Ascending aorta (tissue), 2 donors: ENCODE data around the gene EAF2. TPM values are rescaled to one million over a fixed set of nuclear protein-coding genes. Genes with fewer than 3 reads are reported as not detected.

Source experiments
- DNase-seq, 2 donors: peaks; one replicate each; pipeline ENCODE4 v3.0.0-alpha.2; 2019; ENCODE audit warnings: low spot score in 2 of 2
- H3K27ac ChIP-seq, 2 donors: fragments of 200-600 bp; sonication (generic); one replicate each; pipeline ENCODE4 v1.5.1; 2016 to 2017; ENCODE audit warnings: mild to moderate bottlenecking in 1 of 2
- H3K27me3 ChIP-seq: fragments of 200-600 bp; sonication (generic); one replicate; pipeline ENCODE4 v1.5.1; 2017
- H3K36me3 ChIP-seq, 2 donors: fragments of 200-600 bp; sonication (generic); one replicate each; pipeline ENCODE4 v1.5.1; 2016
- H3K4me1 ChIP-seq, 2 donors: fragments of 200-600 bp; sonication (generic); one replicate each; pipeline ENCODE4 v1.5.1; 2016 to 2017; ENCODE audit warnings: mild to moderate bottlenecking in 1 of 2
- H3K4me3 ChIP-seq, 2 donors: fragments of 200-600 bp; sonication (generic); one replicate each; pipeline ENCODE4 v1.5.1; 2016 to 2017; ENCODE audit warnings: mild to moderate bottlenecking in 1 of 2
- H3K9me3 ChIP-seq, 2 donors: fragments of 200-600 bp; sonication (generic); one replicate each; pipeline ENCODE4 v1.5.1; 2016
- intact Hi-C: fragments of 100-400 bp; cut with DNase I; formaldehyde crosslinking; loops from one replicate; pipeline ENCODE4 v1.15.1; 2023
- total RNA-seq: library from RNA; depleted of rRNA; stranded (reverse); fragments of >200 nt; gene quantifications from one replicate; pipeline ENCODE4 v1.1.0, GENCODE V29; 2016
- TF ChIP-seq, protein P1 (sequence below), 3 experiments: fragments of 200-600 bp in 2 of 3; fragments of 450-650 bp in 1 of 3; sonication (generic) in 2 of 3; IDR thresholded peaks; one replicate each; pipeline ENCODE4 v1.5.1; 2016 to 2019; ENCODE audit warnings: antibody characterized with exemption in 3 of 3, mild to moderate bottlenecking in 1 of 3, moderate library complexity in 1 of 3

Gene EAF2
- total RNA-seq, 1 donor from 2014 or later: 2.4 TPM

DNA sequence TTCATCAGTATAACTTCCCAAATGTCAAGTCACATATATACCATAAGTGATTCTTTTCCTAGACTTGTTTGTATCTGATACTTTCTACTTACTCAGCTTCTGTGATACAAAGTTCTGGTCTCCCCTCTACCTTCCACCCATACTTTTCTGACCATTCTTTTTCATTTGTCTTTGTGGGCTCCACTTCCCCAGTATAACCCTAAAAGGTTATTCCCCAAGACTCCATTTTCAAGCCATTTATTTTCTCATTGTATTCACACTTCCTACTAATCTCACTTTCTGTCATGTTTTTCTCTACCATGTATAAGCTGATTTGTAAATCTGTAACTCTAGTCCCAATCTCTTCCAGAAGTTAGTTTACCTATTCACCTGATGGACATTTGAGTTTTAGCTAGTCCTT, 34.1 kb upstream of the EAF2 start:
- no peaks in the 10 kb centered on the region for H3K9me3 ChIP-seq
- no peak overlapping the region for H3K27ac ChIP-seq
- TF ChIP-seq, protein P1, sequence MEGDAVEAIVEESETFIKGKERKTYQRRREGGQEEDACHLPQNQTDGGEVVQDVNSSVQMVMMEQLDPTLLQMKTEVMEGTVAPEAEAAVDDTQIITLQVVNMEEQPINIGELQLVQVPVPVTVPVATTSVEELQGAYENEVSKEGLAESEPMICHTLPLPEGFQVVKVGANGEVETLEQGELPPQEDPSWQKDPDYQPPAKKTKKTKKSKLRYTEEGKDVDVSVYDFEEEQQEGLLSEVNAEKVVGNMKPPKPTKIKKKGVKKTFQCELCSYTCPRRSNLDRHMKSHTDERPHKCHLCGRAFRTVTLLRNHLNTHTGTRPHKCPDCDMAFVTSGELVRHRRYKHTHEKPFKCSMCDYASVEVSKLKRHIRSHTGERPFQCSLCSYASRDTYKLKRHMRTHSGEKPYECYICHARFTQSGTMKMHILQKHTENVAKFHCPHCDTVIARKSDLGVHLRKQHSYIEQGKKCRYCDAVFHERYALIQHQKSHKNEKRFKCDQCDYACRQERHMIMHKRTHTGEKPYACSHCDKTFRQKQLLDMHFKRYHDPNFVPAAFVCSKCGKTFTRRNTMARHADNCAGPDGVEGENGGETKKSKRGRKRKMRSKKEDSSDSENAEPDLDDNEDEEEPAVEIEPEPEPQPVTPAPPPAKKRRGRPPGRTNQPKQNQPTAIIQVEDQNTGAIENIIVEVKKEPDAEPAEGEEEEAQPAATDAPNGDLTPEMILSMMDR (IDR thresholded peaks at IDR 0.05): no peak
- H3K4me3 ChIP-seq: no peak overlapping the region
- intact Hi-C loops: no loop called here
- no peak for DNase-seq
- H3K27me3 ChIP-seq: no peaks in the 10 kb centered on the region
- peaks cover 2 to 27% of the 10 kb centered on the region in 2 donors for H3K36me3 ChIP-seq
- no peaks in the 10 kb centered on the region for H3K4me1 ChIP-seq

DNA sequence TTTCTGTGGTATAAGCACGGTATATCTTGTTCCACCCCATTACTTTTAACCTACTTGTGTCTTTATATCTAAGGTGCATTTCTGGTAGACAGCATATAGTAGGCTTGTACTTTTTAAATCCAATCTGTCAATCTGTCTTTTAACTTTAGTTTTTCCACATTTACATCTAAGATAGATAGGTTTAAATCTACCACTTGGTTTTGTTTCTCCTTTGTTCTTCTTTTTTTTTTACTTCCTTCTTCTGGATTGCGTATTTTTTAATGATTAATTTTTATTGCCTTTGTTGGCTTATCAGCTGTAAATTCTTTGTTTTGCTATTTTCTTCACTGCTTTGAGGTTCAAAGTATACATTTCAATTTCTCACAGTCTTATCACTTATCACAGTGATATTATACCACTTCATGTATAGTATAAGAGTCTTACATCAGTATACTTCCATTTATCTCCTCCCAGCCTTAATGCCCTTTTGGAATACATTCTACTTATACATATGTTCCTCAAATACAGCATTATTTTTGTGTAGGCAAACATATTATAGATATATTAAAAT, 31.2 kb upstream of the EAF2 start:
- H3K27ac ChIP-seq: no peak overlapping the region
- TF ChIP-seq, protein P1 (IDR thresholded peaks at IDR 0.05): no peak
- H3K9me3 ChIP-seq: no peaks in the 10 kb centered on the region
- peaks cover 11 to 23% of the 10 kb centered on the region in 2 donors for H3K36me3 ChIP-seq
- intact Hi-C loops: no loop called here
- H3K27me3 ChIP-seq: no peaks in the 10 kb centered on the region
- DNase-seq: no peak
- no peak overlapping the region for H3K4me3 ChIP-seq
- H3K4me1 ChIP-seq: no peaks in the 10 kb centered on the region

DNA sequence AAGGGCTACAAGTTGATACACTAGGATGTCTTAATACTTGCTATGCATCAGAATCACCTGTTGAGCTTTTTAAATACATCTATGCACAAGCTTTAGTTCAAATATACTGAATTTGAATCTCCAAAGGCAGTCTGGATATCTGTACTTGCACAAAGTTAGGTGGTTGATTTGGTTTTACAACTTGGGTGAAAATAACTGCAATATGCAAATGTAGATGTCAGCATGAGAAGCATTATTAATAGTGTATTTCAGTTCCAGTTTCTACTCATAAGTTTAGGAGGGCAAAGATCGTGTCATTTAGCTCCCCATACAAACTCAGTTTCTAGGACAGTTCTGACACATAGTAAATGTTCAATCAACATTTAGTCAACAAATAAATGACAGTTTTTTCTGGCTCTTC, 25.8 kb upstream of the EAF2 start:
- TF ChIP-seq, protein P1 (IDR thresholded peaks at IDR 0.05): no peak
- Histone ChIP-seq H3K36me3 (peaks cover 16 to 36% of the 10 kb centered on the region in 2 donors), H3K4me3 (no peak overlapping the region), H3K9me3 (no peaks in the 10 kb centered on the region), H3K27me3 (no peaks in the 10 kb centered on the region), H3K4me1 (no peaks in the 10 kb centered on the region), H3K27ac (no peak overlapping the region)
- intact Hi-C loops: no loop called here
- no peak for DNase-seq

DNA sequence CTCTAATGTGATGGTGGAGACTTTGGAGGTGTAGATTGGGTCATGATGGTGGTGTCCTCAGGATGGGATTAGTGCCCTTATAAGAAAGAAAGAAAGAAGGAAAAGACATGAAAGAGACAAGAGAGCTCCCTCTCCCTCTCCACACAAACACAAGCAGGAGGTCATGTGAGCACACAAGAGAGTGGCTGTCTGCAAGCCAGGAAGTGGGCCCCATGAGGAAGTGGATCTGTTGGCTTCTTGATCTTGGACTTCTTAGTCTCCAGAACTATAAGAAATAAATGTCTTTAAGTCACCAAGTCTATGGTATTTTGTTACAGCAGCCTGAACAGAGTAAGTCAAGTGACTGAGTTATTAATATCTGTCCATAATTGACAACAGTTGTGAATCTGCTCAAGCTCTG, 17.3 kb upstream of the EAF2 start:
- intact Hi-C loops: no loop called here
- Histone ChIP-seq H3K27ac (no peak overlapping the region), H3K4me3 (no peak overlapping the region), H3K36me3 (peaks cover 9 to 17% of the 10 kb centered on the region in 2 donors), H3K27me3 (no peaks in the 10 kb centered on the region), H3K4me1 (peaks cover 0 to 6% of the 10 kb centered on the region in 2 donors), H3K9me3 (no peaks in the 10 kb centered on the region)
- TF ChIP-seq, protein P1 (IDR thresholded peaks at IDR 0.05): no peak
- no peak for DNase-seq

DNA sequence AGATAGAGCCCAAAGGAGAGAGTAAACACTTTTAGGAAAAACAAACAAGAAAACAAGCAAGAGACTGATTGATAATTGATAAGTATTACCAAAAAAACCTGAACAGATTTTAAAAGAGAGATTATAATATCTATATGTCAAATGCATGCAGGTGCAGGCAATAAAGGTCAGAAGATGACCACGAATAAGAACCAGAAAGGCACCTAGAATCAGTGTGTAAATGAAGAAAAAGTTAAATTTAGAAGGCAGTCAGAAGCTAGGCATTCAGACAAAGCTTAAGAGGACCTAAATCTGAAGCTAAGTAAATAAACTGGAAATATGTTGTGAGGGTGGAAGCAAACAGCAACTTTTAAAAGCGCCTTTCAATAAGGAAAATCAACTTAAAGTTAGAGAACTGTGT, 16.4 kb upstream of the EAF2 start:
- no peak for DNase-seq
- TF ChIP-seq, protein P1 (IDR thresholded peaks at IDR 0.05): no peak
- no peaks in the 10 kb centered on the region for H3K27me3 ChIP-seq
- no peak overlapping the region for H3K27ac ChIP-seq
- peaks cover 0 to 6% of the 10 kb centered on the region in 2 donors for H3K9me3 ChIP-seq
- H3K4me3 ChIP-seq: no peak overlapping the region
- intact Hi-C loops: no loop called here
- H3K4me1 ChIP-seq: peaks cover 0 to 6% of the 10 kb centered on the region in 2 donors
- H3K36me3 ChIP-seq: peaks cover 13 to 25% of the 10 kb centered on the region in 2 donors

DNA sequence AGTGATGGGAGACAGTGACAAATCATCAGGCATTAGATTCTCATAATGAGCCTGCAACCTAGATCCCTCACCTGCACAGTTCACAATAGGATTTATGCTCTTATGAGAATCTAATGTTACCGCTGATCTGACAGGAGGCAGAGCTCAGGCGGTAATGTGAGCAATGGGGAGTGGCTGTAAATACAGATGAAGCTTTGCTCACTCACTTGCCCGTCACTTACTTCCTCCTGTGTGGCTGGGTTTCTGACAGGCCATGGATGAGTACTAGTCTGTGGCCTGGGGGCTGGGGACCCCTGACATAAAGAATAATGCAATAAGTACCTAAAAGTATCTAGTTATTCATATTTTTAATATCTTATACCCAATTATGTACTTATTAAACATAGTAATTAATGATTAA, 15.8 kb upstream of the EAF2 start:
- peaks cover 20 to 31% of the 10 kb centered on the region in 2 donors for H3K36me3 ChIP-seq
- H3K4me1 ChIP-seq: peaks cover 0 to 6% of the 10 kb centered on the region in 2 donors
- H3K27me3 ChIP-seq: no peaks in the 10 kb centered on the region
- intact Hi-C loops: no loop called here
- no peak overlapping the region for H3K27ac ChIP-seq
- TF ChIP-seq, protein P1 (IDR thresholded peaks at IDR 0.05): no peak
- H3K4me3 ChIP-seq: no peak overlapping the region
- DNase-seq: no peak
- peaks cover 0 to 13% of the 10 kb centered on the region in 2 donors for H3K9me3 ChIP-seq
